PC-9 (cell line): ENCODE measurements around the gene CDC16. TPM values are rescaled to one million over a fixed set of nuclear protein-coding genes. Genes with fewer than 3 reads are reported as not detected.

Experiments used
- BruUV-seq: library from RNA; stranded (reverse); fragments of 400-500 nt; replicated peaks from 2 replicates; lab custom pipeline; 2021; lab: Mats Ljungman, UMichigan
- CTCF ChIA-PET: fragments of 300-600 bp; sonication (Branson Sonifier 250); formaldehyde crosslinking; loops from one replicate; lab custom pipeline; 2022; ENCODE audit warnings: antibody characterized with exemption; lab: Charles Lee
- POLR2A ChIA-PET: fragments of 300-600 bp; sonication (Branson Sonifier 250); formaldehyde crosslinking; loops from one replicate; lab custom pipeline; 2022; ENCODE audit warnings: antibody characterized with exemption; ENCODE audit not compliant: unreplicated experiment; lab: Charles Lee
- DNase-seq, 2 experiments: peaks; one replicate each; pipeline versions ENCODE4 v3.0.0 to v3.0.0-alpha.2; 2015 to 2022; ENCODE audit warnings: mixed read lengths in 1 of 2
- H2AFZ ChIP-seq: fragments of 200-600 bp; sonication (generic); 2 replicates; pipeline ENCODE4 v1.8.1; 2017; ENCODE audit warnings: antibody characterized with exemption
- H3F3A ChIP-seq: fragments of 200-600 bp; sonication (generic); 2 replicates; pipeline ENCODE4 v1.8.1; 2017; ENCODE audit warnings: antibody characterized with exemption, mild to moderate bottlenecking, low read depth; ENCODE audit not compliant: insufficient read depth
- H3K27ac ChIP-seq: fragments of 200-600 bp; sonication (generic); 2 replicates; pipeline ENCODE4 v1.6.1; 2016; ENCODE audit warnings: mixed run types
- H3K27me3 ChIP-seq: fragments of 200-600 bp; sonication (generic); 2 replicates; pipeline ENCODE4 v1.6.1; 2016; ENCODE audit warnings: low read depth, mixed run types; ENCODE audit not compliant: insufficient read depth
- H3K36me3 ChIP-seq: fragments of 200-600 bp; sonication (generic); 2 replicates; pipeline ENCODE4 v1.6.1; 2016; ENCODE audit warnings: low read depth, mixed run types
- H3K4me1 ChIP-seq: fragments of 200-600 bp; sonication (generic); replicated peaks from 2 replicates; pipeline ENCODE4 v1.6.1; 2016; ENCODE audit warnings: mixed run types; ENCODE audit not compliant: insufficient read depth
- H3K4me2 ChIP-seq: fragments of 200-600 bp; sonication (generic); 2 replicates; pipeline ENCODE4 v1.6.1; 2017; ENCODE audit warnings: mixed run types
- H3K4me3 ChIP-seq: fragments of 200-600 bp; sonication (generic); 2 replicates; pipeline ENCODE4 v1.6.1; 2016; ENCODE audit warnings: mixed run types
- H3K79me2 ChIP-seq: fragments of 200-600 bp; sonication (generic); 2 replicates; pipeline ENCODE4 v1.6.1; 2017; ENCODE audit warnings: low read depth, mixed run types
- H3K9me2 ChIP-seq: fragments of 200-600 bp; sonication (generic); 2 replicates; pipeline ENCODE4 v1.8.1; 2017; ENCODE audit warnings: mild to moderate bottlenecking; ENCODE audit not compliant: insufficient read depth
- H3K9me3 ChIP-seq: fragments of 200-600 bp; sonication (generic); 2 replicates; pipeline ENCODE4 v1.8.1; 2016; ENCODE audit warnings: low read depth; ENCODE audit not compliant: insufficient read depth
- H4K20me1 ChIP-seq: fragments of 200-600 bp; sonication (generic); 2 replicates; pipeline ENCODE4 v1.8.1; 2017; ENCODE audit not compliant: insufficient read depth
- EZH2 ChIP-seq: fragments of 200-600 bp; sonication (generic); IDR thresholded peaks from 2 replicates; pipeline ENCODE4 v1.8.0; 2017; ENCODE audit warnings: antibody characterized with exemption, low read depth
- intact Hi-C: fragments of 100-400 bp; cut with micrococcal nuclease; formaldehyde crosslinking; loops from one replicate; pipeline ENCODE4 v1.10.0; 2022; ENCODE audit not compliant: unreplicated experiment
- total RNA-seq: library from RNA; stranded (reverse); gene quantifications from 2 replicates; pipeline ENCODE4 v1.2.3, GENCODE V29; 2021
- TF ChIP-seq, protein P1 (sequence below): fragments of 200-600 bp; sonication (generic); conservative IDR thresholded peaks from 2 replicates; pipeline ENCODE4 v1.6.1; 2017; ENCODE audit warnings: mixed run types, antibody characterized with exemption, mild to moderate bottlenecking, moderate library complexity

CDC16 gene
- total RNA-seq, 1 experiment from 2014 or later = 56.8 TPM

DNA sequence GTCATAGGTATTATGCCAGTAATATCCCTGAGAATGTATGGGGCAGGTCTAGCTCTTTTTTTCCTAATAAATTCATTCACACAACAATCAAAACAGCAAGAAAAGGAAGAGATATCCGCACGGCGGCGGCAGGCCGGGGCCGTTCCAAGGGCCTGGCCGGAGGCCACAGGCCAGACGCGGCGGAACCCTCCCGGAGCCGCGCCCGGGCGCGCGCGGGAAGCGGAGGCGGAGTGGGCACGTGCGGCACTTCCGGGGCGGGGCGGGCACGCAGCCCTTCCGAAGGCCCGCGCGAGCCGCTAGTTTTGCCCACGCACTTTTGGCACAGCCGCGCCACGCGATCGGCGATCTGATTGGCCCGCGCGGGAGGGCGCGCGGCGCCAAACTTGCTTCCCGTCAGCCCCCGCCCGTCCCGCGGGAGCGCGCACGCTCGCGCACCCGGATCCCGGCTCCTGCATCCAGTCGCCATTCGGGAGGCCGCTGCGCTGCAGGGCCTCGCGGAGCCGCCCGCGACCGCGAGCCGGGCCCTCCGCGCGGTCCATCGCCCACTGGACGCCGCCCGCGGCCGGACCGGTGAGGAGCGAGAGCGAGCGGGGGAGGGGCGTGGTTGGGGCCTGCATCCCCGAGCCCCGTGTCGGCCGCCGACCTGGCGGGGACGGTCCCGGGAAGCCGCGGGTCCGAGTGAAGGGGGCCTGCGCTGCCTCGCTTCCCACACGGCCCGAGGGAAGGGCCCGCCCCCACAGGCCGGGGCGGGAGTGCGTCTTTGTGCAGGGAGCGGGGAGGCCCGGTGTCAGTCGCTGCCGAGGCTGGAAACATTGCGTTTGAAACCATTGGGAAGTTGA lies 79.6 kb downstream of the CDC16 start, which contains the start of gene CHAMP1:
Gene CHAMP1, plus strand, starts transcription at position 430 of the 839 bp plus-strand sequence. CDS start 9,340 bp downstream, outside the sequence.
- H3K27ac ChIP-seq = peak within 1 kb of the TSS; percentile 74
- TF ChIP-seq, protein P1, sequence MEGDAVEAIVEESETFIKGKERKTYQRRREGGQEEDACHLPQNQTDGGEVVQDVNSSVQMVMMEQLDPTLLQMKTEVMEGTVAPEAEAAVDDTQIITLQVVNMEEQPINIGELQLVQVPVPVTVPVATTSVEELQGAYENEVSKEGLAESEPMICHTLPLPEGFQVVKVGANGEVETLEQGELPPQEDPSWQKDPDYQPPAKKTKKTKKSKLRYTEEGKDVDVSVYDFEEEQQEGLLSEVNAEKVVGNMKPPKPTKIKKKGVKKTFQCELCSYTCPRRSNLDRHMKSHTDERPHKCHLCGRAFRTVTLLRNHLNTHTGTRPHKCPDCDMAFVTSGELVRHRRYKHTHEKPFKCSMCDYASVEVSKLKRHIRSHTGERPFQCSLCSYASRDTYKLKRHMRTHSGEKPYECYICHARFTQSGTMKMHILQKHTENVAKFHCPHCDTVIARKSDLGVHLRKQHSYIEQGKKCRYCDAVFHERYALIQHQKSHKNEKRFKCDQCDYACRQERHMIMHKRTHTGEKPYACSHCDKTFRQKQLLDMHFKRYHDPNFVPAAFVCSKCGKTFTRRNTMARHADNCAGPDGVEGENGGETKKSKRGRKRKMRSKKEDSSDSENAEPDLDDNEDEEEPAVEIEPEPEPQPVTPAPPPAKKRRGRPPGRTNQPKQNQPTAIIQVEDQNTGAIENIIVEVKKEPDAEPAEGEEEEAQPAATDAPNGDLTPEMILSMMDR = no peak
- no peak for TF ChIP-seq EZH2
- H3F3A ChIP-seq = peaks cover 20% of the 10 kb centered on the region
- peaks cover 46% of the 10 kb centered on the region for H3K79me2 ChIP-seq
- H3K36me3 ChIP-seq = no peaks in the 10 kb centered on the region
- H4K20me1 ChIP-seq = peaks cover 10% of the 10 kb centered on the region; the same call in 1 of the 2 replicates
- intact Hi-C loops = no loop called here
- H3K27me3 ChIP-seq = no peaks in the 10 kb centered on the region
- no peaks in the 10 kb centered on the region for H3K9me3 ChIP-seq
- H3K4me3 ChIP-seq = peak within 1 kb of the TSS; percentile 61
- ChIA-PET CTCF (no interaction called here), POLR2A (interaction anchor here (0.7 kb wide), 2 partner anchors 78 to 479 kb away, joined by 7 read pairs; no protein-coding TSS in a partner anchor)
- peak; percentile 84 to 95 for DNase-seq
- peak within 1 kb of the TSS; percentile 93 for H3K4me2 ChIP-seq
- H3K9me2 ChIP-seq = no peaks in the 10 kb centered on the region
- H3K4me1 ChIP-seq = peaks cover 21% of the 10 kb centered on the region
- peak within 1 kb of the TSS; percentile 79 for H2AFZ ChIP-seq
- no TSS peak for BruUV-seq

DNA sequence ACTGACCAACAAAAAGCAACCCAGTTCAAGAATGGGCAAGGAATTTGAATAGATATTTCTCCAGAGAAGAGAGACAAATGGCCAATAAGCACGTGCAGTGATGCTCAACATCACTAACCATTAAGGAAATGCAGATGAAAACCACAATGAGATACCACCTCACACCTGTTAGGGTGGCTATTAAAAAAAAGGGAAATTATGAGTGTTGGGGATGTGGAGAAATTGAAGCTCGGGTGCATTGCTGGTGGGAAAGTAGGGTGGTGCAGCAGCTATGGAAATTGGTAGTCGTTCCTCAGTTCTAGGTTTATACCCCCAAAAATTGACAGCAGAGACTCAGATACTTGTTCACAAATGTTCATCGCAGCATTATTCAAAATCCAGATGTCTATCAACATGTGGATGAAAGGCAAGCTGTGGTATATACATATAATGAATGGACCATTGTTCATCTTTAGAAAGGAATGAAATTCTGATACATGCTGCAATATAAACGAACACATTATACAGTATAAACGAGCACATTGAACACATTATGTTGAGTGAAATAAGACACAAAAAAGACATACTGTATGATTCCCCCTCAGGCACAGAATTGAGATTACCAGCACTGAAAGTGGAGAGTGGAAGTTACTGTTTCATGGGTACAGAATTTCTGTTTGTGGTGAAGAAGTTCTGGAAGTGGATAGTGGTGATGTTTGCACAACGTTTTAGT lies 80.5 kb downstream of the CDC16 start:
- CTCF ChIA-PET = no interaction called here
- H3K27me3 ChIP-seq = no peaks in the 10 kb centered on the region
- H3K27ac ChIP-seq = peak overlapping the region; percentile 74
- H3K9me2 ChIP-seq = no peaks in the 10 kb centered on the region
- peaks cover 20% of the 10 kb centered on the region for H3F3A ChIP-seq
- H3K4me1 ChIP-seq = peaks cover 21% of the 10 kb centered on the region
- peaks cover 55% of the 10 kb centered on the region for H3K79me2 ChIP-seq
- TSS peak; percentile 58 for BruUV-seq
- peak overlapping the region; percentile 61 for H3K4me3 ChIP-seq
- H3K4me2 ChIP-seq = peak overlapping the region; percentile 93
- no peak for TF ChIP-seq EZH2
- TF ChIP-seq, protein P1 = no peak
- H2AFZ ChIP-seq = peak overlapping the region; percentile 79
- no peak for DNase-seq
- H3K9me3 ChIP-seq = no peaks in the 10 kb centered on the region
- H4K20me1 ChIP-seq = peaks cover 10% of the 10 kb centered on the region; the same call in 1 of the 2 replicates
- H3K36me3 ChIP-seq = no peaks in the 10 kb centered on the region
- POLR2A ChIA-PET = no interaction called here
- intact Hi-C loops = no loop called here

DNA sequence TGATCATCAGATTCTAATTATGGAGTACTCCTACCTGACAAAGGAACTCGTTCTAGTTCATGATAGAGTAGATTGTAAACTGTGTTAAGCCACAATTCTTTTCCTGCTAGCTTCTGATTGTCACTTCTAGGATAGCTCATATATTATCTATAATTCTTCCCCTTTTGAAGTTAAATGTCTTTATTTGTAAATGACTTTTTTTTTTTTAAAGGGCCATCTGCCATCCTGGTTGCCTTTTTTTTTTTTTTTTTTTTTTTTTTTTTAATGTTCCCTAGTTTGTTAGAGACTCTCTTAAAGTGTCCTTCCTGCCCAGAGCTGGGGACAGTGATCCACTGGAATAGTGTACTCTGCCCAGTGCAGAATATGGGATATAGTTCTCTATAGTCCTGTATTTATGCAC lies 83.9 kb downstream of the CDC16 start:
- Histone ChIP-seq H3K27me3 (no peaks in the 10 kb centered on the region), H3F3A (peaks cover 11% of the 10 kb centered on the region), H3K27ac (no peak overlapping the region), H2AFZ (no peak overlapping the region), H3K4me2 (no peak overlapping the region), H4K20me1 (peaks cover 10% of the 10 kb centered on the region), H3K9me3 (no peaks in the 10 kb centered on the region), H3K4me3 (no peak overlapping the region), H3K4me1 (peaks cover 11% of the 10 kb centered on the region), H3K36me3 (peaks cover 12% of the 10 kb centered on the region; the same call in 1 of the 2 replicates), H3K9me2 (no peaks in the 10 kb centered on the region), H3K79me2 (peaks cover 60% of the 10 kb centered on the region)
- no peak for TF ChIP-seq EZH2
- TF ChIP-seq, protein P1 = no peak
- intact Hi-C loops = no loop called here
- POLR2A ChIA-PET = no interaction called here
- no peak for DNase-seq
- no TSS peak for BruUV-seq
- CTCF ChIA-PET = interaction anchor here (0.7 kb wide), 1 partner anchor 493 kb away, joined by 9 read pairs; no protein-coding TSS in a partner anchor
